ENCODE data around the gene B4GALNT4.
"Not testable (repeated sequence)": the region's sequence is repeated elsewhere in the genome, so short reads cannot be mapped to it uniquely, and the experiment has no call there.

The B4GALNT4 gene, protein sequence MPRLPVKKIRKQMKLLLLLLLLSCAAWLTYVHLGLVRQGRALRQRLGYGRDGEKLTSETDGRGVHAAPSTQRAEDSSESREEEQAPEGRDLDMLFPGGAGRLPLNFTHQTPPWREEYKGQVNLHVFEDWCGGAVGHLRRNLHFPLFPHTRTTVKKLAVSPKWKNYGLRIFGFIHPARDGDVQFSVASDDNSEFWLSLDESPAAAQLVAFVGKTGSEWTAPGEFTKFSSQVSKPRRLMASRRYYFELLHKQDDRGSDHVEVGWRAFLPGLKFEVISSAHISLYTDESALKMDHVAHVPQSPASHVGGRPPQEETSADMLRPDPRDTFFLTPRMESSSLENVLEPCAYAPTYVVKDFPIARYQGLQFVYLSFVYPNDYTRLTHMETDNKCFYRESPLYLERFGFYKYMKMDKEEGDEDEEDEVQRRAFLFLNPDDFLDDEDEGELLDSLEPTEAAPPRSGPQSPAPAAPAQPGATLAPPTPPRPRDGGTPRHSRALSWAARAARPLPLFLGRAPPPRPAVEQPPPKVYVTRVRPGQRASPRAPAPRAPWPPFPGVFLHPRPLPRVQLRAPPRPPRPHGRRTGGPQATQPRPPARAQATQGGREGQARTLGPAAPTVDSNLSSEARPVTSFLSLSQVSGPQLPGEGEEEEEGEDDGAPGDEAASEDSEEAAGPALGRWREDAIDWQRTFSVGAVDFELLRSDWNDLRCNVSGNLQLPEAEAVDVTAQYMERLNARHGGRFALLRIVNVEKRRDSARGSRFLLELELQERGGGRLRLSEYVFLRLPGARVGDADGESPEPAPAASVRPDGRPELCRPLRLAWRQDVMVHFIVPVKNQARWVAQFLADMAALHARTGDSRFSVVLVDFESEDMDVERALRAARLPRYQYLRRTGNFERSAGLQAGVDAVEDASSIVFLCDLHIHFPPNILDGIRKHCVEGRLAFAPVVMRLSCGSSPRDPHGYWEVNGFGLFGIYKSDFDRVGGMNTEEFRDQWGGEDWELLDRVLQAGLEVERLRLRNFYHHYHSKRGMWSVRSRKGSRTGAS

DNA sequence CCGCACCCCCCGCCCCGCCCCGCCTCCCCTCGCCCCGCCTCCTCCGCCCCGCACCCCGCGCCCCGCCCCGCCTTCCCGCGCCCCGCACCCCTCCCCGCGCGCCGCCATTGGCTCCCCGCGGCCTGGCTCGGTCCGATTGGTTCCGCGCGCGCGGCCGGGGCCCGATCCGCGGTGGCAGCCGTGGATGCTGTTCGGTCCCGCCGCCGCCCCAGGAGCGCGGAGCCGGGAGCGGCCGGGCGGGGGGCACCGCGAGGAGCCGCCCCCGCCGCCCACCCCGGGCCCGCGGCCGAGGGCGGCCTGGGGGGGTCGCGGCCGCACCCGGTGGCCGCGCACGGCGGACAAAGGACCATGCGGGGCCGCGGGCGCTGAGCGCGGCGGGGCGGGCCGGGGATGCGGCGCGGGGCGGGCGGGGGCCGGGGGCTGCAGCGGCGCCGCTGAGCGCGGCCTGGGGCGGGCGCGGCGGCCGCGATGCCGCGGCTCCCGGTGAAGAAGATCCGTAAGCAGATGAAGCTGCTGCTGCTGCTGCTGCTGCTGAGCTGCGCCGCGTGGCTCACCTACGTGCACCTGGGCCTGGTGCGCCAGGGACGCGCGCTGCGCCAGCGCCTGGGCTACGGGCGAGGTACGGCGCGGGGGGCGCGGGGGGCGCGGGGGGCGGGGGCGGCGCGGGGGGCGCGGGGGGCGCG, at the start of gene B4GALNT4:
B4GALNT4 (plus strand) TSS at position 164 of the 683 bp plus-strand sequence; CDS start at position 469, 305 bp downstream.
- no peak for DNase-seq

- not testable (repeated sequence) for DNase-seq
Measured at GRCh38 chr11:319888-320273, 49.4 kb upstream of the B4GALNT4 start.

DNA sequence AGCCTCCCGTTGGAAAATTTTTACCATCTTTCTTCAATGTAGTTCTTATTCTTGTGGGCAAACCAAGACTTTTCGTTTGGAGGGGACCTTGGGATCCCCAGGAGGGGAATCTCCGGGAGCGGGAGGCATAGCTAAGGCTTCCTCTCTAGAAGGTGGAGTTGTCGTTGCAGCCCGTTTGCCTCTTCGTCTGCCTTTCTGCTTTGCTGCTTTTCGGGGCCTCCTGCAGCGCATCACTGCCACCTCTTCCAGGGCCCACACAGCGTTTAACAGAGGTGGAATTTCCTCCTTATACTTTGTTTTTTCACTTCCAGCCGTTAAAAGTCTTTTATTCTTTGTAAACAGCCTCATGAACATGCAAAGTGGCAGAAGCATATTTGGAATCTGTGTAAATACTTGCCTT, 45.1 kb upstream of the B4GALNT4 start:
- no peak for DNase-seq

DNA sequence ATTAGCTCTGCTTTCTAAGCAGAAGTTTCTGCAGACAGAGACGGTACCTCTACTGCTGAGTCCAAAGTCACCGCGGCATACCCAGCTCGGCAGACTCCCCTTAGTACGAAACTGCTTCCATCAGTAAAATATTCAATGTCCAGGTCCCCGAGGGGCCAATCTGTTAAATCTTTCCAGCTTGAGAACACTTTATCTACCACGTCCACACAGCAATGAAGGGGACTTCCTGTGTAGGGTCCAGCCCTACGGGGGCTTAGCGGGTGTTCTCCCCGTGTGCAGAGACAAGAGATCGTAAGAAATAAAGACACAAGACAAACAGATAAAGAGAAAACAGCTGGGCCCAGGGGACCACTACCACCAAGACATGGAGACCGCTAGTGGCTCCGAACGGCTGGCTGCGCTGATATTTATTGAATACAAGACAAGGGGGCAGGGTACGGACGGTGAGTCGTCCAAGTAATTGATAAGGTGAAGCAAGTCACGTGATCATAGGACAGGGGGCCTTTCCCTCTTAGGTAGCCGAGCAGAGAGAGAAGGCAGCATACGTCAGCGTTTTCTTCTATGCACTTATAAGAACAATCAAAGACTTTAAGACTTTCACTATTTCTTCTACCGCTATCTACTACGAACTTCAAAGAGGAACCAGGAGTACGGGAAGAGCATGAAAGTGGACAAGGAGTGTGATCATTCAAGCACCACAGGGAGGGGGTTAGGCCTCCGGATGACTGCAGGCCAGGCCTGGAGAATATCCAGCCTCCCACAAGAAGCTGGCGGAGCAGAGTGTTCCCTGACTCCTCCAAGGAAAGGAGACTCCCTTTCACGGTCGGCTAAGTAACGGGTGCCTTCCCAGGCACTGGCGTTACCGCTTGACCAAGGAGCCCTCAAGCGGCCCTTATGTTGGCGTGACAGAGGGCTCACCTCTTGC, 44.4 kb upstream of the B4GALNT4 start:
- not testable (repeated sequence) for DNase-seq

- DNase-seq: no peak
Measured at GRCh38 chr11:325796-326591, 43.3 kb upstream of the B4GALNT4 start.

- no peak for DNase-seq
Measured at GRCh38 chr11:326592-326841, 42.8 kb upstream of the B4GALNT4 start.

- DNase-seq: no peak
Measured at GRCh38 chr11:326842-327580, 42.3 kb upstream of the B4GALNT4 start.

DNA sequence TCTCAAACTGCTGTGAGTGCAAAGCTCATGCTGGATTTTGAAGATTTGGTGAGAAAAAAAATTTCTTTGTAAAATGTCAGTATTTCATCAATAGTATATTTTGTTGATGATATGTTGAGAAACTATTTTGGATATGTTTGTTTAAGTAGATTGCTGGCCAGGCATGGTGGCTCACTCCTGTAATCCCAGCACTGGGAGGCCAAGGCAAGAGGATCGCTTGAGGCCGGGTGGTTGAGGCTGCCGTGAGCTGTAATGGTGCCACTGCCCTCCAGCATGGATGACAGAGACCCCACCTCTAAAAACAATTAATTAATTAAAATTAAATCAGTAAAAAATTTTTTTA, 41.7 kb upstream of the B4GALNT4 start:
- DNase-seq: no peak

DNA sequence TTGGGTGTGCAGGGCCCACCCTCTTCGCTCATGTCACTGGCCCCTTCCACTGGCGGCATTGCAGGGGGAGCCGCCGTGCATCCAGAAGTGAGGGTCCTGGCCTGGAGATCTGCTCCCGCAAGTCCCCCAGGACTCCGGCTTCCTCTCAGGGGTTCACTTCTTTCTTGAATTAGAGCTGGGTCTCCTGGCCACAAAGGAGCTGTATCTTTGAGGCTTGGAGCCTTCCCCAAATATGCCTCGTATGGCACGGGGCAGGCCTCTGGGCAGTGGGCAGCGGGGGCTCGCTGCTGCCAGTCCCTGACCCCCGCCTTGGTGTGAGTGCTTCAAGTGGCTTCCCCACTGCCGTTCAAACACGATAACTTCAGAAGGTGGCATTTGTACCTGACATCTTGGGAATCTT, 41.3 kb upstream of the B4GALNT4 start:
- DNase-seq: no peak

- DNase-seq: not testable (repeated sequence)
Measured at GRCh38 chr11:328516-329100, 40.7 kb upstream of the B4GALNT4 start.

DNA sequence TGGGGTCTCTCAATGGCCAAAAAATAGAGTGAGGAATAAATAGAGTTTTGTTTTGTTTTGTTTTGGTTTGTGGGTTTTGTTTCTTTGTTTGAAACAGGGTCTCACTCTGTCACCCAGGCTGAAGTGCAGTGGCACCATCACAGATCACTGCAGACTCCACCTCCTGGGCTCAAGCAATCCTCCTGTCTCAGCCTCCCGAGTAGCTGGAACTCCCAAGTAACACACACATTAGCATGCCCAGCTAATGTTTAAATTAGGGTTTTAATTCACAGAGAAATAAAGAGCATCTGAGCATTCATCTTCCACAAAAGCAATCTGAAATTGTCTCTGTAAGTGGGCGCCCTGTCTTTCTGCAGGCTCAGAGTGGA, 39.4 kb upstream of the B4GALNT4 start:
- DNase-seq: no peak

GRCh38 chr11:330307-330693, 39.0 kb upstream of the B4GALNT4 start:
- no peak for DNase-seq

DNA sequence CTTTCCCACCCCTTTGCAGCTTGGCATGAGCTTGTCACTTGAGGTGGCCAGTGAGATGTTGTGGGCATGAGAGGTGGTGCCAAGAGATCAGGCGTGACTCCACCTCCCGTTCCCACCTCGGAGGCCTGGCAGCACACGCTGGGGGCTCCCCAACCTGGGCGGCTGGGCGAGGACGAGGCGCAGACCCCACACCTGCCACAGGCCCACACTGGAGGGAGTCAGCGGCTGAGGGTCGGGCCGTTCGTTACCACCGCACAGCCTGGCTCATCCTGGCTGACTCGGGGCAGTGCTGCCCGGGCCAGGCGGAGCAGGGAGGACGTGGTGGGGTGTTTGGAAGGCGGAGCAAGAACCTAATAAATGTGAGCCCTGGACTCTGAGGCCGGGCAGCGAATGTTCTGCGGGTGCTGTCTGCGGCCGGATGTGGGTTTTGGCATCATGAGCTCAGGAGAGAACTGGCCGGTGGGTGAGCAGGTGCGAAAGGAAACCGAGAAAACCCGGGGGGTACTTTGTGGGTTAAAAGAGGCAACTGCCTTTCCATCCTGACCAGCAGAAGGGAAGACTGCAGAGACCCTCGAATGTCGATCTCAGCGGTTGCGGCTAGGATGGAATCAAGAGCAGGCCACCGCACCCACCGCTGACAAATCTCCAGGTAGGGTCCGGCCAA, 38.5 kb upstream of the B4GALNT4 start:
- no peak for DNase-seq

DNA sequence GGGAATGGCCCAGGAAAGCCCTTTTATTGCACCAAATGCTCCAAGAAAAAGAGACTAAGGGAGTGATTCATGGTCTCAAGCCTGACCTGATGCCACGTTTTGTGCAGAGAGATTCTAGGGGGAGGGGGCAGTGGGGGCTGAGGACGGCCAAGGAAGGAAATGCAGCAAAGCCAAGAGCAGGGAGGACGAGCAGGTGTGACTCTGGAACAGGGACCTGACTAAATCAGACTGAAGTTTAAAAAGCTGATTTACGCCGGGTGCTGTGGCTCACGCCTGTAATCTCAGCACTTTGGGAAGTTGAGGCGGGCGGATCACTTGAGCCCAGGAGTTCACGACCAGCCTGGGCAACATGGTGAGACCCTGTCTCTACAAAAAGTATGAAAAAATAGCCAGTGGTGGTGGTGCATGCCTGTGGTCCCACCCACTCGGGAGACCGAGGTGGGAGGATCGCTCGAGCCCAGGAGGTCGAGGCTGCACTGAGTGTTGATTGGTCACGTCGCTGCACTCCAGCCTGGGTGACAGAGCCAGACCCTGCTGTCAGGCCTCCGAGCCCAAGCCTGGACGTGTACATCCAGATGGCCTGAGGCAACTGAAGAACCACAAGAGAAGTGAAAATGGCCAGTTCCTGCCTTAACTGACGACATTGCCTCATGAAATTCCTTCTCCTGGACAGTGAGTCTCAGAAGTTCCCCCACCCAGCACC, 37.8 kb upstream of the B4GALNT4 start:
- DNase-seq: no peak

DNA sequence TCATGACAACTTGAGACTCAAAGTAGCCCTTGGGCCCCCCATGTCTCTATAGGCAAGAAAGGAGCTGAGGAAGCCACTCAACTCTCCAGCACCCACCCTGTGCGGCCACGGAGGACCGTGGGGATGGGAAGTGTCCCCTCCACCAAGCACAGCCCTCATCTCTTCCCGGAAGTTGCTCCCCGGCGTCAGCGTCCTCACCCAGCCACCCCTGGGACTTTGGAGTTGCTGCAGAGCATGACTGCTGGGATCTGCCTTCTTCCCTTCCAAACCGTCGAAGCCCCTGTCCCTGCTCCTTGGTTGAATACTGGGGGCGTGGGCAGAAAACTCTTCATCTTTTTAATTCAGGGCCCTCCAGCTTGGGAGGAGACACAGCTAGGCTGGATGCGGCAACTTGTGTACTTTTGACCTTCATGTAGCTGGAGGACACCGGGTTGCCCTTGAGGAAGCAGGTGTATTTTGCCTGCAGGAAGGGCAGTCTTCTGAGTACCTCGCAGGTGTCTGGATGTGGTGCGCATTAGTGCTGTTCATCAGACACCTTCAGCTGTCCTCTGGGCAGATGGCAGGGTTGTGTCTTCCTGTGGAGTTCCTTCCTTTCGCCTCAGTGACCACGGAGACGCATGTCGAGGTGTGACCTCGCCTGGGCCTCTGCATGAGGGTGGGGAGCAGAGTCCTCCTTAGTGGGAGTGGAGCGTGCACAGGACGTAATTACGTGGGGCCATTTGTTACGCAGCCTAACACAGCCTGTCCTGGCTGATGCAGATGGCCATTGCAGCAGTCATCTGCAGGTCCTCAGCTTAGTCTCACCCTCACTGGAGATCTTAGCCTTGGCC, 36.4 kb upstream of the B4GALNT4 start:
- no peak for DNase-seq

- DNase-seq: not testable (repeated sequence)
Measured at GRCh38 chr11:333616-334263, 35.6 kb upstream of the B4GALNT4 start.

DNA sequence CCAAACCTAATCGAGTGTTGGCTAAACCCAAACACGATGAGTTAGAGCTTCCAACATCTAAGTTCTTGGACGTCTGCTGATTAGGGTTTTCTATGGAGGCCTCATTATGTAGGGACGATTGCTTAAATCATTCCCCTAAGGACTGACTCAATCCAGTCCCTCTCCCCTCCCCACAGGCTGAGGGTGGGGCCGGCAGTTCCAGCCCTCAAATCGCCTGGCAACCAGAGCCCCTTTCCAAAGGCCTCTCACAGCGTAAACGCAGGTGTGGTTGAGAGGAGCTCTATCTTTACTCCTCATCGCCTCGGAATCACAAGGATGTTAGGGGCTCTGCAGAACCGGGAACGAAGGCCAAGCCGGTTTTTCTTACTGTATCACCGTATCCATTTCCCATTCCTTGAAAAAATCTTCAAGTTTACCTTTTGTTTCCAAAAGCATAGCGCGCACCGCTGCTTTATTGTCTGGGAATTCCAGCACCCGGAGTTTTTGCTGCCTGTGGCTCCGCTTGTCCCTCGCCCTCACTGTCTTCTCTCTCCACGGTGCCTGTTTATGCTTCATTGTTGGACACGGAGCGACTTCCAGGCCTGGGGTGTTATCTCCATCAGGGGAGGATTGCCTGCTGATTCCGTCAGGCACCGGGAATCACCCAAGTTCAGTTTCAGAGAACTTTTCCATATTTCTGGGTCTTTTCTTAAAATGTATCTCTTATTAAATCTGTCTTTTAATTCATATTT, 34.9 kb upstream of the B4GALNT4 start:
- no peak for DNase-seq

All from cortex of kidney (tissue), 1 donor.